Uterus (tissue), 4 donors: ENCODE results near the gene STAMBPL1. TPM values are rescaled to one million over a fixed set of nuclear protein-coding genes. Genes with fewer than 3 reads are reported as not detected.

Source experiments
- DNase-seq, 2 donors: peaks; one replicate each; pipeline ENCODE4 v3.0.0-alpha.2; 2019 to 2020
- H3K27ac ChIP-seq, 2 donors: fragments of 200-600 bp; sonication (generic); 1 replicate in 1 of 2; 2 replicates in 1 of 2; pipeline ENCODE4 v1.5.1; 2016 to 2018
- H3K27me3 ChIP-seq, 2 donors: fragments of 200-600 bp; sonication (generic); one replicate each; pipeline ENCODE4 v1.5.1; 2018 to 2019; ENCODE audit warnings: control low read depth in 1 of 2
- H3K36me3 ChIP-seq, 2 donors: fragments of 200-600 bp; sonication (generic); one replicate each; pipeline ENCODE4 v1.5.1; 2019; ENCODE audit warnings: control low read depth in 1 of 2
- H3K4me1 ChIP-seq, 2 donors: fragments of 200-600 bp; sonication (generic); one replicate each; pipeline ENCODE4 v1.5.1; 2018 to 2019; ENCODE audit warnings: control low read depth in 1 of 2
- H3K4me3 ChIP-seq, 2 donors: fragments of 200-600 bp; sonication (generic); 1 replicate in 1 of 2; 2 replicates in 1 of 2; pipeline ENCODE4 v1.5.1; 2018 to 2019; ENCODE audit warnings: mild to moderate bottlenecking in 1 of 2
- H3K9me3 ChIP-seq, 2 donors: fragments of 200-600 bp; sonication (generic); one replicate each; pipeline ENCODE4 v1.5.1; 2019; ENCODE audit warnings: control low read depth in 1 of 2
- POLR2A ChIP-seq, 2 donors: fragments of 450-650 bp; IDR thresholded peaks; one replicate each; pipeline ENCODE4 v1.6.1; 2016; ENCODE audit warnings: antibody characterized with exemption in 2 of 2, mild to moderate bottlenecking in 1 of 2, moderate library complexity in 1 of 2
- intact Hi-C: fragments of 100-400 bp; cut with DNase I; formaldehyde crosslinking; loops from one replicate; pipeline ENCODE4 v1.15.1; 2023; ENCODE audit warnings: low total_unique reads
- total RNA-seq, 4 donors: library from RNA; depleted of rRNA in 3 of 4; stranded (reverse); fragments of >200 nt in 3 of 4; gene quantifications; one replicate each; pipeline versions ENCODE4 v1.1.0 to v1.2.4, GENCODE V29; 2014 to 2023
- TF ChIP-seq, protein P1 (sequence below), 4 experiments: fragments of 200-600 bp in 2 of 4; fragments of 450-650 bp in 2 of 4; sonication (generic) in 2 of 4; IDR thresholded peaks; one replicate each; pipeline ENCODE4 v1.5.1; 2016 to 2019; ENCODE audit warnings: antibody characterized with exemption in 4 of 4, mild to moderate bottlenecking in 2 of 4, moderate library complexity in 1 of 4
- donor health status: DM: yes; HTN: yes; CAD: no.

Gene STAMBPL1
- total RNA-seq, 4 donors from 2014 or later: 3.8 to 23.6 (median 6.5) TPM

- TF ChIP-seq POLR2A (IDR thresholded peaks at IDR 0.05): no peak
- TF ChIP-seq, protein P1, sequence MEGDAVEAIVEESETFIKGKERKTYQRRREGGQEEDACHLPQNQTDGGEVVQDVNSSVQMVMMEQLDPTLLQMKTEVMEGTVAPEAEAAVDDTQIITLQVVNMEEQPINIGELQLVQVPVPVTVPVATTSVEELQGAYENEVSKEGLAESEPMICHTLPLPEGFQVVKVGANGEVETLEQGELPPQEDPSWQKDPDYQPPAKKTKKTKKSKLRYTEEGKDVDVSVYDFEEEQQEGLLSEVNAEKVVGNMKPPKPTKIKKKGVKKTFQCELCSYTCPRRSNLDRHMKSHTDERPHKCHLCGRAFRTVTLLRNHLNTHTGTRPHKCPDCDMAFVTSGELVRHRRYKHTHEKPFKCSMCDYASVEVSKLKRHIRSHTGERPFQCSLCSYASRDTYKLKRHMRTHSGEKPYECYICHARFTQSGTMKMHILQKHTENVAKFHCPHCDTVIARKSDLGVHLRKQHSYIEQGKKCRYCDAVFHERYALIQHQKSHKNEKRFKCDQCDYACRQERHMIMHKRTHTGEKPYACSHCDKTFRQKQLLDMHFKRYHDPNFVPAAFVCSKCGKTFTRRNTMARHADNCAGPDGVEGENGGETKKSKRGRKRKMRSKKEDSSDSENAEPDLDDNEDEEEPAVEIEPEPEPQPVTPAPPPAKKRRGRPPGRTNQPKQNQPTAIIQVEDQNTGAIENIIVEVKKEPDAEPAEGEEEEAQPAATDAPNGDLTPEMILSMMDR (IDR thresholded peaks at IDR 0.05): no peak
- Histone ChIP-seq H3K27me3 (no peaks in the 10 kb centered on the region), H3K36me3 (no peaks in the 10 kb centered on the region), H3K4me3 (no peak overlapping the region), H3K4me1 (peaks cover 0 to 4% of the 10 kb centered on the region in 2 donors), H3K9me3 (no peaks in the 10 kb centered on the region), H3K27ac (peak overlapping the region; percentile 94 to 97)
- intact Hi-C loops: no loop called here
- DNase-seq: no peak
Observed at GRCh38 chr10:88953662-88954061, 73.6 kb downstream of the STAMBPL1 start.

GRCh38 chr10:88954458-88955083, 74.5 kb downstream of the STAMBPL1 start:
- H3K27me3 ChIP-seq: no peaks in the 10 kb centered on the region
- no peaks in the 10 kb centered on the region for H3K36me3 ChIP-seq
- H3K4me3 ChIP-seq: no peak overlapping the region
- H3K9me3 ChIP-seq: no peaks in the 10 kb centered on the region
- no peak for TF ChIP-seq POLR2A (IDR thresholded peaks at IDR 0.05)
- TF ChIP-seq, protein P1 (IDR thresholded peaks at IDR 0.05): no peak
- no peak for DNase-seq
- H3K4me1 ChIP-seq: peaks cover 0 to 4% of the 10 kb centered on the region in 2 donors
- H3K27ac ChIP-seq: peak overlapping the region; percentile 94 to 97
- intact Hi-C loops: no loop called here

DNA sequence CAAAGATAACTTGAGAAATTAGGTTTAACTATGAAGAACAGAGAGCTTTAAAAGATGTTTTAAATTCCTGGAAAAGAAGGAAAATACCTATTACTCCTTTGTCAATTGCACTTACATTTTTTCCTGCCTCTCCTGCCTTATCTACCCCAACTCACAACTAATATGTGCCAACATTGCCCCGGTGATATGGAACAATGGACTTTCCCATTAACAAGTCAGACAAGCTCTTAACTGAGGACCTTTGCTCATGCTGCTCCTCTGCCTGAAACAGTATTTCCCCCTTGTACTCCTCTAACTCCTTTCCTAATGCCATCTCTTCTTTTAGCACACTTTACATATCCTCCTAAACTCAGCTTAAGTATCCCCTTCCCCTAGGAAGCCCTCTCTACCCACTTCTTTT, 77.3 kb downstream of the STAMBPL1 start:
- TF ChIP-seq POLR2A (IDR thresholded peaks at IDR 0.05): no peak
- TF ChIP-seq, protein P1 (IDR thresholded peaks at IDR 0.05): no peak
- intact Hi-C loops: no loop called here
- H3K36me3 ChIP-seq: no peaks in the 10 kb centered on the region

DNA sequence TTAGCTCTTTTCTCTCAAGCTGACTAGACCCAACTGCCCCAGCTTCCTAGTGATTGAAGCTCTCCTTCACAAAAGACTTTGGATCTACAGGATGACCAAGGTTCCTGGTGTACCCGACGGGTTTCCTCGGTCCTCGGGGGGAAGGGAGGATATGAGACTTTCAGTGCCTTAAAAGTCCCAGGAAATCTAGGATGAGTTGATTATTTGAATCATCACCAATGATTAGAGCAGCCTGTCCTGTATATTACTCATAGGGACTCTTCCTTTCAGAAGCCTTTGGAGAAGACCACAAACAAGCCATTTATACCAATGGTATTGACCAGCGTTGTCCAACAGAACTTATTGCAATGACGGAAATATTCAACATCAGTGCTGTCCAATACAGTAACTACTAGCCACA, 78.7 kb downstream of the STAMBPL1 start:
- intact Hi-C loops: no loop called here
- H3K27me3 ChIP-seq: no peaks in the 10 kb centered on the region
- DNase-seq: no peak
- peaks cover 0 to 4% of the 10 kb centered on the region in 2 donors for H3K4me1 ChIP-seq
- H3K27ac ChIP-seq: no peak overlapping the region
- H3K4me3 ChIP-seq: no peak overlapping the region
- no peaks in the 10 kb centered on the region for H3K36me3 ChIP-seq
- H3K9me3 ChIP-seq: no peaks in the 10 kb centered on the region
- TF ChIP-seq, protein P1 (IDR thresholded peaks at IDR 0.05): no peak

More for the DNA sequence above, 77.3 kb downstream of the STAMBPL1 start:
- Histone ChIP-seq H3K4me3 (no peak overlapping the region), H3K27ac (no peak overlapping the region), H3K4me1 (peaks cover 0 to 4% of the 10 kb centered on the region in 2 donors), H3K9me3 (no peaks in the 10 kb centered on the region), H3K27me3 (no peaks in the 10 kb centered on the region)
- no peak for DNase-seq

DNA sequence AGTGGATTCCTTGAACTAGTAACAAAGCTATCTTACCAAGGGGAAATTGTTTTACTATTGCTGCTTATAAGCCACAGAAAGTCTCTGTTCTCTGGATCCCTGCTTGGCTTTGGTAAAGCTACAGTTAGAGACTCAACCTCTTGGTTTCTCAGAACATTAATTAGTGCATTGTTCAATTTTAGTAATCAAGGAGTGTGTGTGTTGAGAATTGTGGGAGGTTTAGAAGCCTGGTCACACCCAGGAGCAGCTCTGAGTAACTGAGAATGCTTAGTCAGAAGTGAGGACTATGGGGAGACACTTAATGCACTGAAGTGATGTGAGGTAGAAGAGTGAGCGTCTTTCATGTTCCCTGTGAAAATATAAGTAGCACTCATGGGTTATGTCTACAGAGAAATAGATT, 80.8 kb downstream of the STAMBPL1 start:
- Histone ChIP-seq H3K36me3 (no peaks in the 10 kb centered on the region), H3K27me3 (no peaks in the 10 kb centered on the region), H3K9me3 (no peaks in the 10 kb centered on the region), H3K4me3 (no peak overlapping the region), H3K27ac (no peak overlapping the region), H3K4me1 (no peaks in the 10 kb centered on the region)
- DNase-seq: no peak
- intact Hi-C loops: no loop called here
- TF ChIP-seq POLR2A (IDR thresholded peaks at IDR 0.05): no peak
- TF ChIP-seq, protein P1 (IDR thresholded peaks at IDR 0.05): no peak
